OCI-LY3 (cell line): ENCODE measurements around the gene ACCS.
A peak's percentile ranks its signal among the peaks of the same experiment; 100 is the strongest.

ENCODE experiments used
- H2AFZ ChIP-seq: fragments of 200-600, 300-600 bp; shearing (Covaris generic); 2 replicates; pipeline ENCODE4 v1.6.0; 2014; ENCODE audit warnings: antibody characterized with exemption, low read depth, low read length
- H3K27ac ChIP-seq: fragments of 200-600, 300-600 bp; sonication (generic); 2 replicates; pipeline ENCODE4 v1.5.1; 2014; ENCODE audit warnings: mild to moderate bottlenecking, low read length, moderate library complexity, mixed read lengths
- H3K27me3 ChIP-seq: fragments of 200-600, 300-600 bp; sonication (generic); 2 replicates; pipeline ENCODE4 v1.6.1; 2014; ENCODE audit warnings: low read depth, low read length, mixed read lengths
- H3K36me3 ChIP-seq: fragments of 200-600, 300-600 bp; sonication (generic); replicated peaks from 2 replicates; pipeline ENCODE3; 2014; ENCODE audit warnings: low read depth, low read length, mixed read lengths
- H3K4me1 ChIP-seq: fragments of 300-600, 200-600 bp; sonication (generic); 2 replicates; pipeline ENCODE4 v1.6.1; 2014; ENCODE audit warnings: low read length, mixed read lengths
- H3K4me2 ChIP-seq: fragments of 200-600, 300-600 bp; sonication (generic); 2 replicates; pipeline ENCODE4 v1.6.1; 2014; ENCODE audit warnings: low read length, mixed read lengths
- H3K4me3 ChIP-seq: fragments of 300-600, 200-600 bp; sonication (generic); 2 replicates; pipeline ENCODE4 v1.5.1; 2014; ENCODE audit warnings: antibody characterized with exemption, mild to moderate bottlenecking, low read length, moderate library complexity
- H3K79me2 ChIP-seq: fragments of 300-600, 200-600 bp; shearing (Covaris generic); 2 replicates; pipeline ENCODE4 v1.6.1; 2014; ENCODE audit warnings: mild to moderate bottlenecking, low read length, mixed read lengths
- H3K9ac ChIP-seq: fragments of 300-600, 200-600 bp; shearing (Covaris generic); 2 replicates; pipeline ENCODE4 v1.6.0; 2014; ENCODE audit warnings: mild to moderate bottlenecking, low read length, moderate library complexity
- H3K9me3 ChIP-seq: fragments of 200-600, 300-600 bp; shearing (Covaris generic); 2 replicates; pipeline ENCODE4 v1.6.1; 2014; ENCODE audit warnings: low read length, mixed read lengths; ENCODE audit not compliant: insufficient read depth
- H4K20me1 ChIP-seq: fragments of 200-600, 300-600 bp; sonication (generic); 2 replicates; pipeline ENCODE4 v1.6.1; 2016; ENCODE audit warnings: low read length, mixed read lengths; ENCODE audit not compliant: insufficient read depth
- CTCF ChIP-seq: fragments of 200-600, 300-600 bp; sonication (generic); IDR thresholded peaks from 2 replicates; pipeline ENCODE4 v1.5.1; 2014; ENCODE audit warnings: antibody characterized with exemption, low read length, low read depth
- EZH2phosphoT487 ChIP-seq: fragments of 200-600 bp; shearing (Covaris generic); IDR thresholded peaks from 2 replicates; pipeline ENCODE4 v1.6.1; 2018; ENCODE audit warnings: antibody characterized with exemption, mixed run types, low read depth

The ACCS gene

DNA sequence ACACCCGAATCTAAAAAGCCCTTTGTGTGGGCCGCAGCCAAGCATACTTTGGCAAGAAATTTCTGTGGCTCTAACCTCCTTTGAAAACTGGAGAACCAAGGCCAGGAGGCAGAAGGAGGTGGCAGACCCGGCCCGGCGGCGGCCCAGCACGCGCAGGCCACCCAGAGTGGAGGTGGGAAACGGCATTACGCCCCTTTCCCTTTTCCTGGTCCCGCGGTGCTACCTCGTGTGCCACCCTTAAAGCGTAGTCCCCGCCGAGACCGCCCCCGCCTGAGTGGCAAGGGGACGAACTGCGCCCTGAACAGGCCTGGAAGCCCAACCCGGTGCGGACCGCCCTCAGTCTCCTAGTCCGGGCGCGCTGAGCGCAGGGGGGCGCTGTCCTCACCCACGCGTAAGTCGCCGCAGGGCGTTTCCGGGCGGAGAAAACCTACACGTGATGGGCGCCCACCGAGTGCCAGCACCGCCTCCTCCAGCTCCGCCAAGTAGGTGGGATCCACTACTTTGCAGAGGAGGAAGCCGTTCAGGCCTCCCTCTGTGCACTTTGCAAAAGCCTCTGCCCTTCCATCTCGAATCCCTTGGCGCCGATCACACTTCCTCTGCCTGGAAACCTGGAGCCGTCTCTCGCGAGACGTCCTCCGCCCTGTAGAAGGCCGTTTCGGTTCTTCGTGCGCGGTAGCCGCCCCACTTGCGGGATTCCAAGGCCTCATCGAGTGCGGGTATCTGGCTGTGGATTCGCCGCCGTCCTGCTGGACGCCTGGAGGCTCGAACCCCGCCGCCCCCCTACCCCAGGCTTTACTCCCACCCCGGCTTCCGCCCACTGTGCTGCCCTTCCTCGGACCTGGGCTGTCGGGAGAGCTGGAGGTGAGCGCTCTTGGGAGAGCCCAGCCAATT is at the start of gene ACCS:
TSS of gene ACCS (plus strand) at position 430 of the 891 bp plus-strand sequence. CDS start 1,358 bp downstream, outside the sequence.
- peak within 1 kb of the TSS; percentile 75 for H3K9ac ChIP-seq
- 0 out of 2 replicates have a peak, but pooled peaks cover 3% of the 10 kb centered on the region for H3K79me2 ChIP-seq
- H3K4me2 ChIP-seq = peak within 1 kb of the TSS; percentile 85
- H3K27me3 ChIP-seq = no peaks in the 10 kb centered on the region
- no peaks in the 10 kb centered on the region for H3K36me3 ChIP-seq
- H4K20me1 ChIP-seq = no peaks in the 10 kb centered on the region
- no peak for TF ChIP-seq EZH2phosphoT487
- TF ChIP-seq CTCF = peak; percentile 70
- H3K4me1 ChIP-seq = peaks cover 13% of the 10 kb centered on the region
- H3K4me3 ChIP-seq = peak within 1 kb of the TSS; percentile 90
- peak within 1 kb of the TSS; percentile 41 for H3K27ac ChIP-seq
- no peaks in the 10 kb centered on the region for H3K9me3 ChIP-seq
- H2AFZ ChIP-seq = peak within 1 kb of the TSS; percentile 89

GRCh38 chr11:44016546-44017442 is 49.3 kb upstream of the ACCS start:
- H3K4me2 ChIP-seq = peak overlapping the region; percentile 59
- H3K9me3 ChIP-seq = no peaks in the 10 kb centered on the region; the same call in 1 of the 2 replicates
- peaks cover 52% of the 10 kb centered on the region for H3K4me1 ChIP-seq
- no peaks in the 10 kb centered on the region for H4K20me1 ChIP-seq
- H3K4me3 ChIP-seq = no peak overlapping the region
- peaks cover 5% of the 10 kb centered on the region for H3K36me3 ChIP-seq
- peak overlapping the region; percentile 79 for H3K9ac ChIP-seq
- H3K27ac ChIP-seq = peak overlapping the region; percentile 93
- no peak for TF ChIP-seq CTCF
- TF ChIP-seq EZH2phosphoT487 = no peak
- H3K27me3 ChIP-seq = no peaks in the 10 kb centered on the region
- H3K79me2 ChIP-seq = no peaks in the 10 kb centered on the region
- no peak overlapping the region for H2AFZ ChIP-seq

GRCh38 chr11:44017443-44018126 is 48.5 kb upstream of the ACCS start:
- Histone ChIP-seq H3K4me2 (peak overlapping the region; percentile 59), H3K79me2 (no peaks in the 10 kb centered on the region), H3K9ac (peak overlapping the region; percentile 79)

More at GRCh38 chr11:44017443-44018126, 48.5 kb upstream of the ACCS start:
- no peak for TF ChIP-seq CTCF
- no peak for TF ChIP-seq EZH2phosphoT487
- H3K4me3 ChIP-seq = peak overlapping the region; percentile 12; the same call in 1 of the 2 replicates
- H3K27me3 ChIP-seq = no peaks in the 10 kb centered on the region
- no peaks in the 10 kb centered on the region for H4K20me1 ChIP-seq
- no peak overlapping the region for H2AFZ ChIP-seq
- H3K9me3 ChIP-seq = no peaks in the 10 kb centered on the region; the same call in none of the 2 replicates
- peaks cover 49% of the 10 kb centered on the region for H3K4me1 ChIP-seq
- peak overlapping the region; percentile 93 for H3K27ac ChIP-seq
- H3K36me3 ChIP-seq = peaks cover 9% of the 10 kb centered on the region
